Activated T-cell treated with anti-CD3 and anti-CD28 coated beads, Interleukin-2, amount 50 U/mL, for 72 hours (primary cell): Measurements from ENCODE around the gene ACTN3. TPM values are rescaled to one million over a fixed set of nuclear protein-coding genes. Genes with fewer than 3 reads are reported as not detected.
"Not testable (repeated sequence)": the region's sequence is repeated elsewhere in the genome, so short reads cannot be mapped to it uniquely, and the experiment has no call there.

Source experiments
- ATAC-seq, 2 donors: fragments of 150-1000 bp; cut with Tn5 transposase; replicated peaks in 1 of 2; 2 replicates each; pipeline ENCODE4 v1.10.0; 2021; ENCODE audit warnings: moderate library complexity in 2 of 2, mild to moderate bottlenecking in 1 of 2
- DNase-seq, 2 donors: peaks; one replicate each; pipeline ENCODE4 v3.0.0; 2021 to 2022; ENCODE audit warnings: mixed read lengths in 1 of 2
- H3K27ac Mint-ChIP-seq: one replicate; pipeline ENCODE4 v1.8.0; 2022; ENCODE audit warnings: mild to moderate bottlenecking, moderate library complexity, mixed read lengths
- H3K27me3 Mint-ChIP-seq: one replicate; pipeline ENCODE4 v1.8.0; 2022; ENCODE audit warnings: low read depth, mixed read lengths
- H3K36me3 Mint-ChIP-seq, 2 donors: one replicate each; pipeline ENCODE4 v1.8.0; 2022; ENCODE audit warnings: mixed read lengths in 2 of 2, mild to moderate bottlenecking in 1 of 2; ENCODE audit not compliant: insufficient read depth in 2 of 2
- H3K4me1 Mint-ChIP-seq: one replicate; pipeline ENCODE4 v1.8.0; 2022; ENCODE audit warnings: low read depth, mixed read lengths
- H3K4me3 Mint-ChIP-seq, 2 donors: one replicate each; pipeline ENCODE4 v1.8.0; 2022; ENCODE audit warnings: mild to moderate bottlenecking in 2 of 2, mixed read lengths in 2 of 2, moderate library complexity in 2 of 2
- H3K9me3 Mint-ChIP-seq, 2 donors: one replicate each; pipeline ENCODE4 v1.8.0; 2022; ENCODE audit warnings: mixed read lengths in 2 of 2
- total RNA-seq, 2 donors: library from RNA; stranded (reverse); gene quantifications; one replicate each; pipeline ENCODE4 v1.2.3, GENCODE V29; 2022

ACTN3 gene
- total RNA-seq, 2 donors from 2014 or later: 0.32 TPM; not detected in 1

- peaks cover 5 to 7% of the 10 kb centered on the region in 2 donors for H3K9me3 Mint-ChIP-seq
- ATAC-seq (no peak), DNase-seq (no peak)
- H3K36me3 Mint-ChIP-seq: peaks cover 3 to 4% of the 10 kb centered on the region in 2 donors
- no peak overlapping the region for H3K4me3 Mint-ChIP-seq
- H3K27ac Mint-ChIP-seq: no peak overlapping the region
- H3K4me1 Mint-ChIP-seq: peaks cover 27% of the 10 kb centered on the region
- peaks cover 14% of the 10 kb centered on the region for H3K27me3 Mint-ChIP-seq
Observed at GRCh38 chr11:66581261-66581660, 34.6 kb downstream of the ACTN3 start.

GRCh38 chr11:66582565-66583147 is 36.0 kb downstream of the ACTN3 start:
- H3K27ac Mint-ChIP-seq, ATAC-seq, H3K4me3 Mint-ChIP-seq, H3K9me3 Mint-ChIP-seq, DNase-seq, H3K27me3 Mint-ChIP-seq, H3K36me3 Mint-ChIP-seq: not testable (repeated sequence)
- peaks cover 27% of the 10 kb centered on the region for H3K4me1 Mint-ChIP-seq

- not testable (repeated sequence) for H3K4me3 Mint-ChIP-seq, H3K4me1 Mint-ChIP-seq, ATAC-seq, H3K27me3 Mint-ChIP-seq, DNase-seq, H3K27ac Mint-ChIP-seq, H3K9me3 Mint-ChIP-seq, H3K36me3 Mint-ChIP-seq
Observed at GRCh38 chr11:66585447-66585846, 38.7 kb downstream of the ACTN3 start.

GRCh38 chr11:66586136-66586535 is 39.4 kb downstream of the ACTN3 start:
- DNase-seq: no peak
- peaks cover 5 to 7% of the 10 kb centered on the region in 2 donors for H3K9me3 Mint-ChIP-seq
- H3K4me1 Mint-ChIP-seq: peaks cover under 1% of the 10 kb centered on the region
- no peaks in the 10 kb centered on the region for H3K27me3 Mint-ChIP-seq
- H3K36me3 Mint-ChIP-seq: peaks cover 3 to 4% of the 10 kb centered on the region in 2 donors
- H3K27ac Mint-ChIP-seq: no peak overlapping the region
- H3K4me3 Mint-ChIP-seq: no peak overlapping the region
- no peak for ATAC-seq

GRCh38 chr11:66589315-66589714 is 42.6 kb downstream of the ACTN3 start:
- not testable (repeated sequence) for ATAC-seq, H3K36me3 Mint-ChIP-seq, H3K4me3 Mint-ChIP-seq, H3K27me3 Mint-ChIP-seq, H3K9me3 Mint-ChIP-seq, DNase-seq, H3K27ac Mint-ChIP-seq
- H3K4me1 Mint-ChIP-seq: peaks cover 26% of the 10 kb centered on the region

- Mint-ChIP-seq H3K36me3 (peaks cover 0 to 3% of the 10 kb centered on the region in 2 donors), H3K27ac (no peak overlapping the region), H3K4me3 (no peak overlapping the region), H3K9me3 (no peaks in the 10 kb centered on the region), H3K27me3 (no peaks in the 10 kb centered on the region), H3K4me1 (peaks cover 34% of the 10 kb centered on the region)
- no peak for DNase-seq
- no peak for ATAC-seq
Observed at GRCh38 chr11:66589996-66590675, 43.4 kb downstream of the ACTN3 start.

GRCh38 chr11:66591175-66591574 is 44.5 kb downstream of the ACTN3 start:
- Mint-ChIP-seq H3K9me3 (no peaks in the 10 kb centered on the region), H3K4me3 (no peak overlapping the region), H3K27ac (no peak overlapping the region), H3K4me1 (peaks cover 42% of the 10 kb centered on the region), H3K36me3 (peaks cover 0 to 3% of the 10 kb centered on the region in 2 donors), H3K27me3 (no peaks in the 10 kb centered on the region)
- DNase-seq (no peak), ATAC-seq (no peak)

- Mint-ChIP-seq H3K4me3 (peak within 1 kb of the TSS; percentile 100), H3K36me3 (peaks cover 0 to 3% of the 10 kb centered on the region in 2 donors), H3K27me3 (no peaks in the 10 kb centered on the region), H3K4me1 (peaks cover 42% of the 10 kb centered on the region), H3K9me3 (no peaks in the 10 kb centered on the region), H3K27ac (peak within 1 kb of the TSS; percentile 98)
- peak; percentile 98 to 99 for ATAC-seq
- peak; percentile 98 for DNase-seq
Observed at GRCh38 chr11:66592457-66593302, 46.0 kb downstream of the ACTN3 start, which contains the start of the genes CCDC87 and CCS. Gene CCDC87 (minus strand): TSS chr11:66593063. CDS start chr11:66593015, 48 bp downstream. Gene CCS (plus strand): TSS chr11:66593185. CDS start chr11:66593262, 77 bp downstream.

GRCh38 chr11:66593303-66593635 is 46.6 kb downstream of the ACTN3 start:
- Mint-ChIP-seq H3K4me1 (peaks cover 42% of the 10 kb centered on the region), H3K36me3 (peaks cover 0 to 3% of the 10 kb centered on the region in 2 donors), H3K9me3 (no peaks in the 10 kb centered on the region), H3K27me3 (no peaks in the 10 kb centered on the region), H3K27ac (peak overlapping the region; percentile 98), H3K4me3 (peak overlapping the region; percentile 100)
- DNase-seq (peak in 1 of 2 donors; percentile 9), ATAC-seq (no peak)

- DNase-seq (no peak), ATAC-seq (no peak)
- no peak overlapping the region for H3K27ac Mint-ChIP-seq
- H3K36me3 Mint-ChIP-seq: peaks cover 0 to 3% of the 10 kb centered on the region in 2 donors
- H3K4me1 Mint-ChIP-seq: peaks cover 42% of the 10 kb centered on the region
- H3K4me3 Mint-ChIP-seq: peak overlapping the region; percentile 100
- no peaks in the 10 kb centered on the region for H3K27me3 Mint-ChIP-seq
- no peaks in the 10 kb centered on the region for H3K9me3 Mint-ChIP-seq
Observed at GRCh38 chr11:66593650-66594049, 46.9 kb downstream of the ACTN3 start.

- no peak for ATAC-seq
- no peaks in the 10 kb centered on the region for H3K9me3 Mint-ChIP-seq
- peaks cover 42% of the 10 kb centered on the region for H3K4me1 Mint-ChIP-seq
- peaks cover 0 to 3% of the 10 kb centered on the region in 2 donors for H3K36me3 Mint-ChIP-seq
- no peaks in the 10 kb centered on the region for H3K27me3 Mint-ChIP-seq
- no peak for DNase-seq
- peak overlapping the region; percentile 36 to 64 for H3K4me3 Mint-ChIP-seq
- peak overlapping the region; percentile 4 for H3K27ac Mint-ChIP-seq
Observed at GRCh38 chr11:66595245-66595904, 48.7 kb downstream of the ACTN3 start.

GRCh38 chr11:66598993-66599392 is 52.3 kb downstream of the ACTN3 start:
- no peak for DNase-seq
- ATAC-seq: no peak
- H3K4me3 Mint-ChIP-seq: no peak overlapping the region
- no peak overlapping the region for H3K27ac Mint-ChIP-seq
- H3K27me3 Mint-ChIP-seq: no peaks in the 10 kb centered on the region
- H3K4me1 Mint-ChIP-seq: peaks cover 19% of the 10 kb centered on the region
- H3K9me3 Mint-ChIP-seq: no peaks in the 10 kb centered on the region
- H3K36me3 Mint-ChIP-seq: no peaks in the 10 kb centered on the region

- no peaks in the 10 kb centered on the region for H3K27me3 Mint-ChIP-seq
- no peak overlapping the region for H3K27ac Mint-ChIP-seq
- no peaks in the 10 kb centered on the region for H3K9me3 Mint-ChIP-seq
- H3K4me3 Mint-ChIP-seq: no peak overlapping the region
- ATAC-seq (no peak), DNase-seq (no peak)
- no peaks in the 10 kb centered on the region for H3K36me3 Mint-ChIP-seq
- peaks cover 7% of the 10 kb centered on the region for H3K4me1 Mint-ChIP-seq
Observed at GRCh38 chr11:66600219-66600618, 53.5 kb downstream of the ACTN3 start.
